DMS53 (cell line): ENCODE data around the gene REXO5.

ENCODE experiments used
- DNase-seq: peaks from one replicate; lab custom pipeline; 2025; lab: John Stamatoyannopoulos, UW

Gene REXO5

GRCh38 chr16:20871941-20872815 is 65.9 kb downstream of the REXO5 start:
- no peak for DNase-seq

GRCh38 chr16:20873331-20873730 is 67.0 kb downstream of the REXO5 start:
- no peak for DNase-seq

GRCh38 chr16:20874088-20874581 is 67.8 kb downstream of the REXO5 start:
- DNase-seq, result no peak

- DNase-seq, result no peak
These were observed 69.0 kb downstream of the REXO5 start for GRCh38 chr16:20875355-20875650.

GRCh38 chr16:20878682-20879147 is 72.4 kb downstream of the REXO5 start:
- DNase-seq, result no peak

- DNase-seq, result no peak
These were observed 73.1 kb downstream of the REXO5 start for GRCh38 chr16:20879175-20880040.

GRCh38 chr16:20880867-20881502 is 74.7 kb downstream of the REXO5 start:
- DNase-seq, result no peak

GRCh38 chr16:20881503-20881878 is 75.2 kb downstream of the REXO5 start:
- DNase-seq, result no peak

GRCh38 chr16:20883554-20884239 is 77.4 kb downstream of the REXO5 start:
- no peak for DNase-seq

- no peak for DNase-seq
These were observed 77.9 kb downstream of the REXO5 start for GRCh38 chr16:20884240-20884556.

GRCh38 chr16:20886320-20886719 is 80.0 kb downstream of the REXO5 start:
- DNase-seq, result no peak

- DNase-seq, result no peak
These were observed 80.9 kb downstream of the REXO5 start for GRCh38 chr16:20887207-20887606.

GRCh38 chr16:20889625-20890275 is 83.4 kb downstream of the REXO5 start:
- no peak for DNase-seq

- no peak for DNase-seq
These were observed 88.1 kb downstream of the REXO5 start for GRCh38 chr16:20894388-20894787.

- DNase-seq, result no peak
These were observed 91.0 kb downstream of the REXO5 start for GRCh38 chr16:20897253-20897897.

GRCh38 chr16:20897922-20898321 is 91.6 kb downstream of the REXO5 start:
- DNase-seq, result no peak

GRCh38 chr16:20899071-20899470 is 92.7 kb downstream of the REXO5 start:
- no peak for DNase-seq
